Measurements from ENCODE around the gene FANCC.

GRCh38 chr9:95063300-95063699 lies 254.2 kb downstream of the FANCC start:
- TF ChIP-seq CTCF (conservative IDR thresholded peaks at IDR 0.05; ENCODE audit: low read depth, low read length): no peak
- TF ChIP-seq SMC3 (IDR thresholded peaks at IDR 0.05; ENCODE audit: low read depth, low read length): no peak
- TF ChIP-seq USF2 (IDR thresholded peaks at IDR 0.05; ENCODE audit: low read depth, low read length): no peak
- no peak for TF ChIP-seq MAZ (IDR thresholded peaks at IDR 0.05; ENCODE audit: borderline replicate concordance, low read depth, low read length)
- no peak for TF ChIP-seq RAD21 (IDR thresholded peaks at IDR 0.05; ENCODE audit: low read length)
- TF ChIP-seq MAFK (IDR thresholded peaks at IDR 0.05; ENCODE audit: low read depth, low read length): no peak
- TF ChIP-seq FOS (IDR thresholded peaks at IDR 0.05; ENCODE audit: low read depth, low read length): no peak
- no peak for TF ChIP-seq RCOR1 (IDR thresholded peaks at IDR 0.05; ENCODE audit: insufficient replicate concordance, low read length)

Data from IMR-90 (cell line).